Epithelial cell of prostate (primary cell): ENCODE data around the gene OR2T29.
"Not testable (repeated sequence)": the region's sequence is repeated elsewhere in the genome, so short reads cannot be mapped to it uniquely, and the experiment has no call there.

Experiments used
- DNase-seq: peaks from one replicate; pipeline ENCODE4 v3.0.0-alpha.2; 2011; ENCODE audit warnings: low read depth, low spot score
- H3K27ac ChIP-seq: fragments of 450-650 bp; 2 replicates; pipeline ENCODE4 v1.5.1; 2017; ENCODE audit warnings: mild to moderate bottlenecking

Gene OR2T29

GRCh38 chr1:248537449-248537848 lies 25.1 kb downstream of the OR2T29 start:
- not testable (repeated sequence) for H3K27ac ChIP-seq, DNase-seq

DNA sequence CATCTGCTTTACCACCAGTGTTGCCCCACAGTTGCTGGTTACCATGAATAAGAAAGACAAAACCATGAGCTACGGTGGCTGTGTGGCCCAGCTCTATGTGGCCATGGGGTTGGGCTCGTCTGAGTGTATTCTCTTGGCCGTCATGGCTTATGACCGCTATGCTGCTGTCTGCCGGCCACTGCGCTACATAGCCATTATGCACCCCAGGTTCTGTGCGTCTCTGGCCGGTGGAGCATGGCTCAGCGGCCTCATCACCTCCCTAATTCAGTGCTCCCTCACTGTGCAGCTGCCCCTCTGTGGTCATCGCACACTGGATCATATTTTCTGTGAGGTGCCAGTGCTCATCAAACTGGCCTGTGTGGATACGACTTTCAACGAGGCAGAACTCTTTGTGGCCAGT lies 40.7 kb downstream of the OR2T29 start:
- no peak overlapping the region for H3K27ac ChIP-seq
- DNase-seq: no peak

GRCh38 chr1:248510217-248510616 lies 52.4 kb downstream of the OR2T29 start:
- DNase-seq, H3K27ac ChIP-seq: not testable (repeated sequence)

- H3K27ac ChIP-seq: not testable (repeated sequence)
Measured at GRCh38 chr1:248507773-248508172, 54.8 kb downstream of the OR2T29 start, which contains the start of gene OR2G6. Gene OR2G6 (plus strand): TSS chr1:248508073. CDS start chr1:248521647, 13,574 bp downstream.

More at GRCh38 chr1:248507773-248508172, 54.8 kb downstream of the OR2T29 start, which contains the start of gene OR2G6:
- not testable (repeated sequence) for DNase-seq
